ENCODE measurements around the gene BMPR1A. TPM values are rescaled to one million over a fixed set of nuclear protein-coding genes. Genes with fewer than 3 reads are reported as not detected.
A peak's percentile ranks its signal among the peaks of the same experiment; 100 is the strongest.

BMPR1A gene
- total and polyA plus RNA-seq, 9 of the 15 experiments (the other 6 are each of a cell fraction or from before 2014, with no cell fraction given) = 1.6 to 17.5 (median 9.1) TPM

- no peaks in the 10 kb centered on the region for H3K27me3 ChIP-seq (ENCODE audit: control insufficient read depth in 2 of 2, insufficient read depth in 2 of 2, low read length in 2 of 2)
- POLR2A ChIA-PET = no interaction called here
- no TSS peak for BruUV-seq (replicated peaks)
- no peak for FAIRE-seq
- H3K4me3 ChIP-seq = no peak overlapping the region
- no peak overlapping the region for H3K27ac ChIP-seq (ENCODE audit: extremely low read depth, low read depth, low read length)
- whole genome bisulfite sequencing (ENCODE audit: insufficient coverage, low coverage, missing lambda C conversion rate) = 78% methylated on average over 13 of the region's 30 CpGs
- H3K9ac ChIP-seq (ENCODE audit: insufficient read depth in 1 of 2, low read depth in 2 of 2, low read length in 2 of 2) = 0 out of 4 replicates have a peak overlapping the region, but pooled peaks of 1 of the 2 experiments have one; percentile 22
- no peak overlapping the region for H2AFZ ChIP-seq (ENCODE audit: low read depth, low read length)
- intact Hi-C loops (cut with micrococcal nuclease) (no loop called here), in situ Hi-C loops (cut with MboI) (no loop called here)
- peaks cover 0 to 20% of the 10 kb centered on the region in 2 experiments; a peak in 2 of 5 replicates for H3K4me1 ChIP-seq (replicated peaks in 1 of 2; ENCODE audit: control insufficient read depth in 2 of 2, insufficient read depth in 2 of 2, low read length in 2 of 2)
- H3K79me2 ChIP-seq (ENCODE audit: control insufficient read depth, insufficient read depth, low read length) = no peaks in the 10 kb centered on the region
- no peak for ATAC-seq
- no peak overlapping the region for H3K4me2 ChIP-seq (ENCODE audit: insufficient read depth, low read length)
- CTCF ChIA-PET (ENCODE audit: low intra/inter-chr PET ratio) = no interaction called here
- no peaks in the 10 kb centered on the region for H3K9me3 ChIP-seq (replicated peaks; ENCODE audit: control insufficient read depth, insufficient read depth, low read depth, low read length)
- H3K9me1 ChIP-seq (ENCODE audit: control insufficient read depth, insufficient read depth, low read length) = no peaks in the 10 kb centered on the region
- DNase-seq (ENCODE audit: extremely low read depth in 1 of 4, low spot score in 3 of 4) = no peak
- no peaks in the 10 kb centered on the region for H3K36me3 ChIP-seq (ENCODE audit: control insufficient read depth, insufficient read depth, low read length)
- H4K20me1 ChIP-seq (replicated peaks; ENCODE audit: control insufficient read depth, insufficient read depth, low read length) = no peaks in the 10 kb centered on the region
- TF ChIP-seq ZNF79 (CRISPR knock-in tag; IDR thresholded peaks at IDR 0.05; ENCODE audit: low read depth) = no peak
- TF ChIP-seq NFIC (IDR thresholded peaks at IDR 0.05) = no peak
- TF ChIP-seq SNRNP70 (optimal IDR thresholded peaks at IDR 0.05; ENCODE audit: low read depth, low read length) = no peak
- no peak for TF ChIP-seq THRB (CRISPR knock-in tag; conservative IDR thresholded peaks at IDR 0.05)
- TF ChIP-seq ZBTB17 (CRISPR knock-in tag; IDR thresholded peaks at IDR 0.05) = no peak
- TF ChIP-seq PHB (CRISPR knock-in tag; IDR thresholded peaks at IDR 0.05) = no peak
- TF ChIP-seq SAFB (IDR thresholded peaks at IDR 0.05; ENCODE audit: borderline replicate concordance, low read depth, low read length) = no peak
- TF ChIP-seq RBM39 (optimal IDR thresholded peaks at IDR 0.05; ENCODE audit: low read depth, low read length) = no peak
- no peak for TF ChIP-seq HEY1 (CRISPR knock-in tag; IDR thresholded peaks at IDR 0.05; ENCODE audit: borderline replicate concordance)
- no peak for TF ChIP-seq TCF7 (IDR thresholded peaks at IDR 0.05; ENCODE audit: borderline replicate concordance)
- TF ChIP-seq TFAM (CRISPR knock-in tag; conservative IDR thresholded peaks at IDR 0.05) = no peak
- no peak for TF ChIP-seq GTF2E2 (tag; IDR thresholded peaks at IDR 0.05)
- TF ChIP-seq ZNF347 (CRISPR knock-in tag; IDR thresholded peaks at IDR 0.05; ENCODE audit: low read depth) = no peak
- no peak for TF ChIP-seq RB1 (IDR thresholded peaks at IDR 0.05; ENCODE audit: low read depth)
- TF ChIP-seq BACH1 (tag; IDR thresholded peaks at IDR 0.05) = no peak
- no peak for TF ChIP-seq PHF8 (IDR thresholded peaks at IDR 0.05; ENCODE audit: borderline replicate concordance, low read length)
- no peak for TF ChIP-seq ZNF121 (CRISPR knock-in tag; conservative IDR thresholded peaks at IDR 0.05)
- no peak for TF ChIP-seq CHCHD3 (CRISPR knock-in tag; IDR thresholded peaks at IDR 0.05)
These were observed 187.1 kb downstream of the BMPR1A start for GRCh38 chr10:86943316-86944030.

Measured in K562 (cell line).